HG02943 (cell line): ENCODE data around the gene SRRM2.

Experiments
- ATAC-seq: cut with Tn5 transposase; IDR thresholded peaks from one replicate; pipeline ENCODE4 v1.9.1; 2021; ENCODE audit warnings: mild to moderate bottlenecking, low read depth, moderate library complexity; ENCODE audit not compliant: unreplicated experiment

SRRM2 gene

DNA sequence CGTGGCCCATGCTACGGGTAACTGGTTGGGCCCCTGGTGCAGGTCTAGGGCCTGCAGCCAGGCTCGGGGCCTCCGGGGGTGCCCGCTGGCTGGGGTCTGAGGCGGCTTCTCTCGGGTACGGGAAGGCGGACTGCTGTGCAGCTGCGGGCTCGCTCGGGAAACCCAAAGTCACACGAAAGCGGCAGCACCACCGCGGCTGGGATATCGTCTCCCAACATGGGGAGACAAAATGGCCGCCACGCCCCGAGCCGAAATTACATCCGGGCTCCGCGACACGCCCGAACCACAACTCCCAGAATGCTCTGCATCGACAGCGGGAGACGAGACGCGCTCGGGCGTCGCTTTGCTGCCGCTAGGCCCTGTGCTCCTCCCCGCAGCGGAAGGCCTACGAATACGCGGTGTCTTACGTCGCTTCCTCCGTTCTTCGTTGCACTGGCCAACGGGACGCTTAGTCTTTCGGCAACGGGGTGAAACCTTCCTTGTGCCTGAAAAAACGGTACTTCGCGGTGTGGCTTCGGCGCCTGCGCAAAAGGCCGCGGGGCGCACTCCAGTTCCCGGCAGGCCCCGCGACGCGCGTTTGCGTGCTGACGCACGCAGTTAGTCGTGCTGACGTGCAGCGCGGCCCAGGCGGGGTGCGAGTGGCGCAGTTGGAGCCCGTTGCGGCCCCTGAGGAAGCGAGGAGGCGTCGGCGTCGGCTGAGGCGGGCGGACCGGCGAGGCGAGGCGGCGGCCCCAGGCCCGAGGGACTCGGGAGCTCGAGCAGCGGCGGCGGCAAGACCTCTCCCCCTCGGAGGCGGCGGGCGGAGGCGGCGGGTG is at the start of gene SRRM2:
SRRM2 (plus strand) TSS at position 604 of the 815 bp plus-strand sequence. CDS start 3,727 bp downstream, outside the sequence.
- peak; percentile 75 for ATAC-seq

DNA sequence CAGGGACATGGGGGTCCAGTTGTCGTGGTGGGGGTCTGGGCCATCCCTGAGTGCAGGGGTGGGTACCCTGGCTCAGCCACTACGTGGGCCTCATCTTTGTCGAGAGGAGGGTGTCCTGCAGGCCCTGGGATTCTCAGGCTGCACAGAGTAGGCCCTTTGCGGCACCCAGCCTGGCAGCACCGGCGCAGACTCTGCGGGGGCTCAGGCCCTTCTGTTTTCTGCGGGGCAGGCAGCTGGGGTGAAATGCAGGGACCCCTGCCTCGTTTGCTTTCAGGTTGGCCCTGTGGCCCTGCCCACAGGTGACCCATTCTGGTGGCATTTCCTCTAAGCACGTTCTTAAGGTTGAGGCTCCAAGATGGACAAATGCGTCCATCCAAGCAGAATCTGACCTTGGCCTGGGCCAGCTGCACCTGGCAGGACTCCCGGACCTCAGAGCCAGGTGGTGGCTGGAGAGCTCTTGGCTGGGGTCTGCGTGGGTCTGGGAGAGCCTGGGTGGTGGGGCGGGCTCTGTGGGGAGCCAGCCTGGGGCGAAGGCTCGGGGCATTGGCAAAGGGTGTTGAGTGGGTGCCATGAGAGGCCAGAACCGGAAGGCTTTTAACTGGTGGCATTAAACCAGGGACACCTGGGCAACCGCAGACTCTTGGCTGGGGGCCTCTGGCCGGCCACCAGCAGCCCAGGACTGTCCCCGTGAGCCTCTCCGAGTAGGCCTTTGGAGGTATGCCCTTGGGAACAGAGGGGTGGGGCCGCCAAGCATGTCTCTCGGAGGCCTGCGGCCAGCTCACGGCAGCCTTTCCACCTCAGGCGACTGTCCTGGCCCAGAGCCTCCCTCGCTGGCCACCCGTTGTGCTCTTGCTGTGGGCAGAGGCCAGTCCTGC is 49.3 kb upstream of the SRRM2 start:
- no peak for ATAC-seq

DNA sequence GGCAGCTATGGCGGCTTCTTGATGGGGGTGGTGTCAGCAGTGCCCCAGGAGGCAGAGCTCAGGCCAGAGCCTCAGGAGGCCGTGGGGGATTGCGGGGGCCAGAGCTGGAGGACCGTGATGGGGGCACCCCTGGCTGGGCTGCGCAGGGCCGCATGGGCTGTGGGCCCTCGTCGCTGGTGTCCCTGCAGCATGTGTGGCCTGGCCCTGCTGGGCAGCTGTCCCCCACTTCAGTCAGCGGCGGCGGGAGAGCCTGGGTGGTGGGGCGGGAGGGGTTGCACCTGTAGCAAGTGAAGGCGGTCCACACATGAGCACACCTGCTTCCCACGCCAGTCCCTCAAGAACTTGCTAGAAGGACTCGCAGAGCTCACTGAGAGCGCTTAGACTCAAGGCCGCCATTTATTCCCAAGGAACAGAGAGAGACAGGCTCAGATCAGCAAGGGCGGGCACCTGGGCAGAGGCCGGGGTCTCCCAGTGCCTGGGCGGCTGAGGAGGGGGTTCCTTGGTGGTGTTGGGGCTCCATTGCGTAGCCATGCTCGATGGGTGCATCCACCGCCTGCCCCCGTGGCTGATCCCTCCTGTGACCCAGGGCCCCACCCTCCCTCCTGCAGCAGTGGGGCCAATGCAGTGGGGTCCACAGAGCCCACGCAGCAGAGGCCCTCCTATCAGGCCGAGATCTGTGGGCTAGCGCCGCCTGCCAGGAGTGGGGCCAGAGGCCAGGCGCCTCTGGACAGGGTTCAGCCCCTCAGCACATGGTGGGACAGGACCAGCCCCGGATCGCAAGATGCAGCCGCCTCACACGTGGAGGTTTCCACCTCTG is 48.1 kb upstream of the SRRM2 start:
- ATAC-seq: no peak

DNA sequence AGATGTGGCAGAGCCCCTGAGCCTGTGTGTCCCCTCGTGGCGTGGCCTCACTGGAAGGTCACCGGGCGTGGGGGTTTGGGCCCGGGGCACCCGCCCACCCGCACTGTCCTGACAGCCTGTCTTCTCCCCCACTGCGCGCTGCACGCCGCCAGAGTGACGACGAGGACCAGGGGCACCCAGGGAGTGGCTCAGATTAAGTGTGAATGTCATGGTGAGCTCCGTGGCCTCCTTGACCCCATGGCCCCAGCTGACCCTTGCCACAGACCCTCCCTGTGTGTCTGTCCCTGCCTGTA is 47.5 kb upstream of the SRRM2 start:
- ATAC-seq: no peak

DNA sequence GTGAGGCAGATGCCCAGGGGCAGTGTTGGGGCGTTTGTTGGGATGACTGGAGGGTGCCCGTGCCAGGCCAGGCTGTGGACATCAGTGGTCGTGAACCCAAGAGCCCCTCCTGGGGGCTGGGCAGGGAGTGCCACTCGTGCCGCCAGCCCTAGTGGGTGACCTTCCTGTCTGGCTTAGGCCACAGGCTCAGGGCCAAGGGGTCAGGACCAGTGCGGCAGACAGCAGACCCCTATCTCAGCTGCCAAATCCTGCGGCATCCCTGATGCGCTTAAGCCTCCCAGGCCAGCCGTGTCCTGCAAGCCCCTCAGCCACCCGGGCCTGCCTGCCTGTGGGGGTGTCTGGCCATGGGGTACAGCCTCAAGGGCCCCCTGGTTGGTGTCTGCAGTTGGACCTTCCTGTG is 47.1 kb upstream of the SRRM2 start:
- no peak for ATAC-seq

DNA sequence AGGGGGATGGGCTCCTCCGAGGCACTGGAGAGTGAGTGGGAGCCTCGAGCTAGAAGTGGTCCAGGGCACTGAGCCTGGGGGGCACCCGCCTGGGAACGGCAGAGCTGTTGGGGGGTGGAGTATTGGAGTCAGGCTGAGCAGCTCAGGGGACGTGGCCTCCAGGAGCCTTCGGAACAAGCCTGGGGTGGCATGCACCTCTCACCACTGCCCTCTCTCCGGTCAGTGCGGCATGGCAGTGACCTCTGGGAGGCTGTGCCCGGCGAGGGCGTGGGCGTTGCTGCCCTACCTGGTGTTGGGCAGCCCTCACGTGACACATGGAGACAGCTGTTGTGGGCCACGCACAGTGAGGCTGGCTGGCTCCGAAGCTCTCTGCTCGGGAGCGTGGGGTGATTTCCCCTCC is 46.4 kb upstream of the SRRM2 start:
- no peak for ATAC-seq

DNA sequence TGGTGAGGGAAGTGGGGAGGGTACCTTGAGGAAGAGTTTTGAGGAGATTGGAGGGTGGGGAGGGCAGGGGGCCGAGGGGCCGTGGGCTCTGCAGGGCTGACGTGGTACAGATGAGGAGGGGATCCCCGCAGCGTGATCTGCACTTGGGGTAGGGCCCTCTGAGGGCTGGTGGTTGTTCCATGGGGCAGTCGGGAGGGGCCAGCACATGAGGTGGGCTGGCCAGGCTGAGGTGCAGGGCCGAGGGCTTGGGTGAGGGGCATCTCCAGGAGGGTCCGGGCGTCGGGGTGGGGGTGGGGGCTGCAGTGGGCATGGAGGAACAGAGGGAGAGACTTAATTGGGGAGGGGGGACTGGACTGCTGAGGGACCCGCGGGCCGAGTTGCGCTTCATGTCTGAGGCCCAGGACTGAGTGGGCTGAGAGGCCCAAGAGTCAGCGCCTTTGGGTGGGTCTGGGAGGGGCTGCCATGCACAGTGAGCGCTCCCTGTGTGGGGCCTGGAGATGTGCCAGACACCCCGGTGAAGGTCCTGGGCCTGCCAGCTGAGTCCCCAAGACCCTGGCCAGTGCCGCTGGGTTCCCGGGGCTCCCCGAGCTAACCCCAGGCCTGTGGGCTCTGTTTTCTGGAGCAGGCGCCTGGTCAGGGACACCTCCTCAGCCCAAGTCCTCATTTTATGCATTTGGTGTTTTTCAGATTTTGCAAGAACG is 45.7 kb upstream of the SRRM2 start:
- ATAC-seq: no peak

DNA sequence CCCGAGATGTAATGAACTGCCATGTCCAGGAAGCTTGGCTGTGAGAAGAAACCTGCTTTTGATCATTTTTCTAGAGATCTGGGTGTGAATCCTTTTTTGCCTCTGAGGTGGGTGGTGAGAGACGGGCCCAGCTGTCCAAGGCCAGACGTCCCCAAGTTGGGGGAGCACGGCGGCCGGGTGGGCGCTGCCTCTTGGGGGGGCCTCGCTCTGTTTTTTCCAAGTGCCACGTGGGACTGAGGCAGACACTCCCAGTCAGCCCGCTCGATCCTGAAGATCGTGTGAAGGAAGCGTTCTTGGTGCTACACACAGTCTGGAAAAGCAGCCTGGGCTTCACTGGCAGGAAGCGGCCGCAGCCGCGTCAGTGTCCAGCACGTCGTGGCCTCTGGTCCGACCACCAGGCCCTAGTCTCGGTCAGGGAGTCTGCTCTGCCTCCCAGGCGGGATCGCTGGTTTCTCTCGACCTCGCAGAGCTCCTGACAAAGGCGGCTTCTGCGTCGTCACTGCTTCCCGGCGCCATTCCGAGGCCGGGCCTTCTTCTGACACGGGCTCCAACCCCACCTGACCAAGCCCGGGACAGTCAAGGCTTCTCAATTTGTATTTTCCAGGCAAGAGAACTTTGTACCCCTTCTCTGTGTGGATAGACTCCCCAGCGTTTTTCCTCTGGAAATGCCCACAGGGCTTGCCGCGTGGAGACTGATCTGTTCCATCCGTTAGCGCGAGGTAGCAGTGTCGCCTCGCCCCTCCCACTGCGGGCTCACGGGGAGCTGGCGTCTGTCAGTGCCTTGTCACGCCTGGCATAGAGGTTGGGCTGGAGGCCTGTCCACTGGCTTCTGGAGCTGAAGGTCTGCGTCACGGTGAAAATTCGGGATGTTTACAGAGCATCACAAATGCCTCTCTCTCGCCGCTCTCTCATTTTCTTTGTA is 44.8 kb upstream of the SRRM2 start:
- ATAC-seq: no peak

DNA sequence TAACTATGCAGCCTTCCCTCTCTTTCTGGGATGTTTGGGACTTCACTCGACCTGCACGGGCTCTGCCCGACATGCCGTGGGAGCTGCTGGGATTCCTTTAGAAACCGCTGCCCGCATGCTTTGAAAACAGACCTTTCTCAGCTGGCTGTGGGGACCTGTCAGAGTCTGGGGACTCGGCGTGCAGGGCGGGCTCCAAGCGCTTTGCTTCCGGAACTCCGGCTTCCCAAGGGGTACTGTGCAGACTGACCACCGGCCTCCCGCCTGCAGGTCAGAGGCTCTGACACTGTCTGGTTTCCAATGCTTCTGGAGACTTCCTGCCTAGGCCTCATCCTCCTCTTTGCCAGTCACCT is 44.2 kb upstream of the SRRM2 start:
- no peak for ATAC-seq

DNA sequence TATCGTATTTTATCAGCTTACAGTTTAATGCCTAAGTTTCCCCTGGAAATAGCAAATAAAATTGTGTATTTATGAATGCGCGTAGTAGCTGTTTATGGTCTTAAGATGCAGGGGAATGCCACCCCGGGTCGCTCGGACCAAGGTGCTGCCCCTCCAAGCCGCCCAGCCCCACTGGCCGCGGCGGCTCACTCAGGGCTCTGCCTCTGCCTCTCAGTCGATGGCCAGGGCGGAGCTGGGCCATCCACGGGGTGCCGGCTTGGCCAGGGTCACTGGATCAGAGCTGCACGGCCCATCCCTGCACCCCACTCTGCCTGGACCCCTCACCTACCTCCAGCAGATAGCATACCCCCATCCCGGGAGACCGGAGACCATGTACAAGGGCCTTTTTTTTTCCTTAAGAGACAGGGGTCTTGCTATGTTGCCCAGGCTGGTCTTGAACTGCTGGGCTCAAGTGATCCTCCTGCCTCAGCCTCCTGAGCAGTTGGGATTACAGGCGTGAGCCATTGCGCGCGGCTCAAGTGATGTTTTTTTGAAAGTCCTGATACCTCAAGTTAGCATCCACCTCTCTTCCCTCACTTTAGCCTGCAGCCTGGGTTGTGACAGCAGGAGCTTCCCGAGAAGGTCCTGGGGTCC is 43.4 kb upstream of the SRRM2 start:
- no peak for ATAC-seq

DNA sequence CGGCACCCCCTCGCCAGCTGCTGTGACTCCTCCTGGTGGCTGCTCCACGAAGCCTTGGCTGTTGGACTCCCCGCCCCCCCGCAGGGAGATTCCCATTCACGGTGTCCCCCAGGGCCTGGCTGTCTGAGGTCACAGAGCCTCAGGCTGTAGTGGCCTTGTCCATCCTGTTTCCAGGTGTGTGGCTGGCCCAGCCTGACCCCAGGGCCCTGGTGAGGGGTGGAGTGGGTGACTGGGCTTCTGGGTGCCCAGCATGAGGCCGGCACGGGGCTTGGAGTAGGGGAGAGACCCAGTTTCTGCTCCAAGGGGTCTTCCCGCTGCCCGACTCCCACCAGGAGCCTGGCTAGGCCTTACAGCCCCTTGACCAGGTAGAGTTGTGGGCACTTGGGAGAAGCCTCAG is 42.9 kb upstream of the SRRM2 start:
- ATAC-seq: no peak

DNA sequence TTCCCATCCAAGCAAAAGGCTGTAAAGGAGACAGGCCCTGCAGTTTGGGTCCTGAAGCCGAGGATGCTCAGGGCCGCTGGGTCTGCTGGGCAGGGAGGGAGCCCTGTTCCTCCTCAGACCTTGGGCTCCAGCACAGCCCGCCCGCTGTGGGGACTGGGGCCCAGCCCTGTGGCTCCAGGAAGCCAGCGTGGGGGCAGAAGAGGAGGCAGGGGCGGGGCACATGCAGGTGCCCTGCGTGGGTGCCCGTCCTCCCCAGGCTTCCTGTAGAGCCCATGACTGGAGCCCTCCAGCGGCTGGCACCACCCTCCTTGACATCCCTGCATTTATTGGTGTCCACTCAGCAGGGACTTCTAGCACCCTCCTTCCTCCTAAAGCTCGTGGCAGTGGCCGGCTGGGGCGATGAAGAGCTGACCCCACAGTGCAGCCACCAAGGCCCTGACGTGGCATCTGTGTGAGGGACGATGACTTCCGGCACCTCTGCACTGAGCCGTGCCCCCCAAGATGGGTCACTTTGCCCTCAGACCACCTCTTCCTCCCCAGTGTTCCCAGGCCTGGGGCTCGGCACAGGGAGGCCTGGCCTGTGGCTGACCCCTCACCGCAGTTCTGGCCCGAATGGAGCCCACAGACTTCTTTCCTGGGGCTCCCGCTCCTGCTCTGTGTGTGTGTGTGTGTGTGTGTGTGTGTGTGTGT is 42.3 kb upstream of the SRRM2 start:
- no peak for ATAC-seq

DNA sequence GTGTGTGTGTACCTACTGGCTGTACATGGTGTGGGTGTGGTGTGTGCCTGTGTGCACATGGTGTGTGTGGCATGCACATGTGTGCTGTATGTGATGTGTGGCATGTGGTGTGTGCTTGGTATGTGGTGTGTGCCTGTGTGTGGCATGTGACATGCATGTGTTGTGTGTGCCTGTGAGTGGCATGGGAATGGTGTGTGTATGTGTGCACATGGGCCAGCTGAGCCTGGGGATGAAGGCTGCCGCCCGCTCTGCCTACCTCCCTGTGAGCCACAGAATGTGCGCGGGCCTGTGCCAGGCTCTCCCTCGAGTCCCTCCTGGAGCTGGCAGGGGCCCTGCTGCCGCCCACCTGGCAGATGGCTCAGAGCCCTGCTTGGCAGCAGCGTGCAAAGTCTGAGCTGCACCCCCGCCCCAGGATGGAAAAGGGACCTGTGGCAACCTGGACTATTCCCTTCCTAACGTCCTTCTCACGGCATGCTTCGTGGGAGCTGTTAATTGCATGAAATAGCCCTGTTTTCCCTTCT is 41.7 kb upstream of the SRRM2 start:
- no peak for ATAC-seq

DNA sequence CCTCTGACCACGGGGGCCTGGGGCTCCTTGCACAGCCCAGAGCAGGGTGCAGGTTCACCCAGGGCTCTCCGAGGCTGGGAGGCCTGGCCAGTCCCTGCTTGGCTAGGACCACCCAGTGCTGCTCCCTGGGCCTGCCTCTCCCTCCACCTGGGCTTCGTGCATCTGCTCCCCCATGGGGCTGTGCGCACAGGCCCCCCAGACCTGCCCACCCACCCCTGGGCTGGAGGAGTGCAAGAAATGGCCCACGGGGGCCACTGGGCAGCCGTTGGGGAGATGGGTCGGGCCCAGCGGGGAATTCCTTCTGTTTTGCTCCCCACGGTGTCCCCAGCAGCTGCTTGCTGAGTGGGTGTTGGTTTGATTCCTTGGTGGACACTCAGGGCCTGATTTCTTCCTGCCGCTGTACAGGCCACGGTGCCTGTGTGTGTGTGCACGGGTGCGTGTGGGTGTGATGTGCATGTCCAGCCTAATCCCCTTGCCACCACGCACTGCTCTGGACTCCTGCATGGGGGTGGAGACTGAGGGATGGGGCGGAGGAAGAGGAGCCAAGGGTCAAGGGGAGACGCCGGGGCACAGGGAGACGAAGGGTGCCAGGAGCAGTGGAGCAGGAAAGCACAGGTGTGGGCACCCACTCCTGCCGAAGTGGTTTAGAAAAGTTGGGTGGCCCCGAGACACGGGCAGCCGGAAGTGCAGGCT is 40.9 kb upstream of the SRRM2 start:
- no peak for ATAC-seq

DNA sequence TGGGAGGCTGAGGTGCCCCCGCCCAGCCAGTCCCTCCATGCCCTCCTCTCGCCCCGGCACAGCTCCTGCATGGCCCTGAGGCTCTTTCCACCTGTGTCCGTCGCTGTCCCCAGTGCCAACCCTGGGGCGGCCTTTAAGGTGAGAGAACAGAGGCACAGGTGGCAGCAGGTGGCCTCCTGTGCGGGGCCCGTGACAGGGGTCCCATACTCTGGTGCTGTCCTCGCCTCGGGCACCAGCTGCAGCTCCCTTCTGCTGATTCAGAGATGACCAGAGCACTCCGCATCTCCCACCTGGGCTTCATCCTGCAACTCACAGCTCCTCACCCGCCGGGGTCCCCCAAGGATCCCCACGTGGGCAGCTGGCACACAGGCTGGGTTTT is 40.4 kb upstream of the SRRM2 start:
- ATAC-seq: no peak

DNA sequence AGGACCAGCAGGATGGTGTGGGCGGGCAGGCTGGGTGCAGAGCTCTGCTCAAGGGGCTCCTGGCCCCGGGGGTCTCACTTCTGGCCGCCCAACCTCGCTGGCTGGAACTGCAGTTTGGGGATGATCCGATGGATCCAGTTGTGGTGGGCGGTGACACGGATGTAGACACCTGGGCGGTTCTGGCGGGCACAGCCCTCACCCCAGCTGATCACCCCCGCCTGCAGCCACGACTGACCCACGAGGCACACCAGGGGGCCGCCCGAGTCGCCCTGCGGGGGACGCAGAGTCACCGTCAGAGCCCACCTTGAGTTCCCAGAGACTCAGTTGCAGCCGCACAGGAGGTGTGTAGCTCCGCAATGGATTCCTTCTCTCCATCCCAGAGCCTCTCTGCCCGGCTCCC is 39.9 kb upstream of the SRRM2 start:
- no peak for ATAC-seq

DNA sequence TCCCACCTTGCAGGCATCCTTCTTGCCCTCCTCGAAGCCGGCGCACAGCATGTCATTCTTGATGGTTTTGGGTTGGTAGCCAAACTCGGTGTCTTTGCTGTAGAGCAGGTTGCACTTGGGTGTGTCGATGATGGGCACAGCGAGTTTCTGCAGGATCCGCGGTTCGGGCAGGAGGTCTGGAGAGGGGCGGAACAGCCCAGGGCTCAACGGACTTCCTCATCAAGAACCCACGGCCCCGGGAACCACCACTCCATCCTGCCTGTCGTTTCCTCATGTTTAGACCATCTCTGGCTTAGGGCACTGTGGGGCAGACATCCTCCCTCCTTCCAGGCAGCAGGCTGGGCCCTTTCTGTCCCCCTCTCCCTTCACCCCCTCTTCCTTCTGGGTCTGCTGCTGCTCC is 38.9 kb upstream of the SRRM2 start:
- no peak for ATAC-seq
